ENCODE measurements around the gene GRB14.

- TF ChIP-seq CTCF (IDR thresholded peaks at IDR 0.05 in 4 of 5, conservative IDR thresholded peaks at IDR 0.05 in 1 of 5) (no peak), POLR2A (IDR thresholded peaks at IDR 0.05) (no peak)
Observed at GRCh38 chr2:164514491-164514890, 106.8 kb downstream of the GRB14 start.
